Measurements from ENCODE around the gene LRRC14B.
A peak's percentile ranks its signal among the peaks of the same experiment; 100 is the strongest.
"Not testable (repeated sequence)": the region's sequence is repeated elsewhere in the genome, so short reads cannot be mapped to it uniquely, and the experiment has no call there.

Gene LRRC14B

DNA sequence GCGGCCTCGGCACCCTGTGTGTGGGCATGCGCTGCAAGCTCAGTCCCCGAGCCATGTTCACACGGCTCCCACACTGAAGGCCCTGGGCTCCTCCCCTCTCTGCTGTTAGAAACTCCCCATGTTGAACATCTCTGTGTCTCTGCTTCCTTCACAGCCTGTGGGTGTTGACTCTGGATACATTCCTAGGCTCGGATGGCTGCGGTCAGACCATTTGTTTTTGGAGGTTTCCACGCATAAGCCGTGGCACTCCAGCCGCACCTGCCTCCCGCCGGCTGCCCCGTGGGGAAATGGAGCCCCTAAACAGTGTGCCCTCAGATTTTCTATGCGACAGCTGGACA lies 31.2 kb upstream of the LRRC14B start:
- no peak for DNase-seq (ENCODE audit: low read depth)

DNA sequence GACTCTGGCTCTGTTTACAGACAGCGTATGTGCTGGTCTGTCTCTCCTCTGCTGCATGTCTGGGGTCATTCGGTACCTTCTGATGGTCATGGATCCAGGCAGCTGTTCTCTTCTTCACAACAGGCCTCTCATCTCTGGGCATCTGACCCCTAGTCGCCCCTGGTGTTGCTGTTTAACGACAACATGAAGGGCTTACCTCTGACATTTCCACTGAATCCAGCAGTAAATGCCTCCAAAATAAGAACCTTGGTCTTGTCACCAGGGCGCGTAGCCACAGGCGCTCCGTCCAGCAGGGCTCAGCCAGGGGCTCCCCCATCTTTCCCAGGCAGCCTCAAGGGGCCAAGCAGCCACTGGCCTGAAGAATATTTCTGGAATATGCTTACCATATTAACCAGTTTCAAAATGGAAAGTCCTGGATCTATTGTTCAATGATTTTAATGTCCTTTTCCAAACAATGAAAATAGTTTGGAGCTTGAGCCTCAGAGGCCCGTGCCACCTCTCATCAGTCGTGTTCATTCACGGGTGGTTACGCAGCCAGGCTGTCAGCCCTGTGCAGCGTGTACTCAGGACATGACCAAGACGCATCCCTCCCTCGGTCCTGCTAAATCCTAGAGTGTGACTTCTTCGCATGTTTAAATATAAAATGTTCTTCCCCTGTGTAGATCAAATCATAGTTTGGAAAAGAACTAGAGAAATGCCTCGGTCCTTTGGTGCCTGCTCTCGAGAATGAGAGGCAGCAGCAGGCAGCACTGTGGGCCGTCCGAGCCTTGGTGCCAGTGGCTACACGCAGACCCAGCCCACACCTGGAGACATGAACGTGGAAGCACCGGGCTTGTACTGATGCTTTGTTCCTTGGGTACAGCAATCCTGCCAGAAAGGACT lies 30.1 kb upstream of the LRRC14B start:
- DNase-seq (ENCODE audit: low read depth), result no peak

DNA sequence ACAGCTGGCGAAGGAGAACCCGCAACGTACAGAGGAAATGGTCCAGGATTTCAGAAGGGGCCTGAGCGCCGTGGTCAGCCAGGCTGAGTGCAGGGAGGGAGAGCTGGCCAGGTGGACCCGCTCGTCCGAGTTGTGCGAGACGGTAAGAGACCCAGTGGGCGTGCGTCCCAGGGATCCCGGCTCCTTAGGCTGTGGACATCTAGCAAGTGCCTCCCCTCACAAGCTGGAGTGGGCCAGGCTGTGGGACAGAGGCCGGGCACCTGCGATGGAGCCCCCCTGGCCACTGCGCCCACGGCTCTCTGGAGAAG lies 29.5 kb upstream of the LRRC14B start:
- no peak for DNase-seq (ENCODE audit: low read depth)

DNA sequence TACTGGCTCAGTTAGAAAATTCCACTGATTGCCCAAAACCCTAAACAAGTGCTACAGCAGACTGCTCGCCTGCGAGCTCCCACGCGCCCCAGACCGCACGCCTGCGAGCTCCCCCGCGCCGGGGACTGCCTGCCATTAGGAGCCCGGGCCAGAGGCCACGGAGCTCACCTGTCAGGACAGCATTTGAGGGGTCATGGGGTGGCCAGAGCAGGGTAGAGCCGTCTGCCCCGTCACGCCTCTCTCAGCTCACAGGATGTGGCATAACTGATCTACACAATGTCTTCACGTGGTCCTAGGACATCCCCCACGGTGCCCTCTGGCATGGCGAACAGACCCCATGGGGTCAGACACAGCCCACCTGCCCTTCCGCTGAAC lies 29.1 kb upstream of the LRRC14B start:
- no peak for DNase-seq (ENCODE audit: low read depth)

DNA sequence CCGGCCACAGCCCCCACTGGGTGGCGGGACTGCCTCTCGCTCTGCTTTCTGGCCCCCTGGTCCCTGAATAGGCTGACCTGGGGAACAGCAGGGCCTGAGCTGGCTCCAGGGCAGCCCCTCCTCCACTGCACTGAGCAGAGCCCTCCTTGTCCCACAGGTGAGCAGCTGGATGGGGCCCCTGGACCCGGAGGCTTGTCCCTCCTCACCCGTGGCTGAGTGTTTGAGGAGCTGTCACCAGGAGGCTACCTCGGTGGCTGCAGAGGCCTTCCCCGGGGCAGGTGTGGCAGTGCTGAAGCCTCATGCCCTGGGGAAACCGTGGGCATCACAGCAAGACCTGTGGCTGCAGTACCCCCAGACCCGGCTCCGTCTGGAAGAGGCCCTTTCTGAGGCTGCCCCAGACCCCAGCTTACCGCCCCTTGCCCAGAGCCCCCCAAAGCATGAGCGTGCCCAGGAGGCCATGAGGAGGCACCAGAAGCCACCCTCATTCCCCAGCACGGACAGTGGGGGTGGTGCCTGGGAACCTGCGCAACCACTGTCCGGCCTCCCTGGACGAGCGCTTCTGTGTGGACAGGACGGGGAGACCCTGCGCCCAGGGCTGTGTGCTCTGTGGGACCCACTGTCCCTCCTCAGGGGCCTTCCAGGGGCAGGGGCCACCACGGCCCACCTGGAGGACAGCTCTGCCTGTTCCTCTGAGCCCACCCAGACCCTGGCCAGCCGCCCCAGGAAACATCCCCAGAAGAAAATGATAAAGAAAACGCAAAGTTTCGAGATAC lies 28.5 kb upstream of the LRRC14B start:
- no peak for DNase-seq (ENCODE audit: low read depth)

DNA sequence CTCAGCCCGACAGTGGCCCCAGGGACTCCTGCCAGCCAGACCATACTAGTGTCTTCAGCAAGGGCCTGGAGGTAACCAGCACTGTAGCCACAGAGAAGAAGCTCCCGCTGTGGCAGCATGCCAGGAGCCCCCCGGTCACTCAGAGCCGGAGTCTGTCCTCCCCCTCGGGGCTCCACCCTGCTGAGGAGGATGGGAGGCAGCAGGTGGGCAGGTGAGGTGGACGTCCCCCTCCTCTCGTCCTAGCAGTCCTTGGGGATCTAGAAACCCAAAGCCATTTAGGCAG lies 28.0 kb upstream of the LRRC14B start:
- no peak for DNase-seq (ENCODE audit: low read depth)

DNA sequence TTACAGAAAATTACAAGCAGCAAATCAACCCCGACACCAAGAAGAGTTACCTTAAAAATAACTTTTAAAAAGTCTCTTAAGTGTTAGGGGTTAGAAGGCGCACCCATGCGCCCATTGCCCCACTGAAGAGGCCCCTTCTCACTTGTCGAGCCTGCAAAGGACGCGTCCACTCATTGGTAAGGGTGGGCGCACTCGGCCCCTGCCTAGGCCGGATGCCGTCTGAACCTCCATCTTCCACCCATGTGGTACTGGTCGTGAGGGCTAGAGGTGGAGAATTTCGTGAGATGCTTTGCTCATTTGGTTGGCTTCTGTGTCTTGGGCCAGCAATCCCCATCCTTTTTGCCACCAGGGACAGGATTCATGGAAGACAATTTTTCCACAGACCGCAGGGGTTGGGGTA lies 27.5 kb upstream of the LRRC14B start:
- DNase-seq (ENCODE audit: low read depth), result no peak

DNA sequence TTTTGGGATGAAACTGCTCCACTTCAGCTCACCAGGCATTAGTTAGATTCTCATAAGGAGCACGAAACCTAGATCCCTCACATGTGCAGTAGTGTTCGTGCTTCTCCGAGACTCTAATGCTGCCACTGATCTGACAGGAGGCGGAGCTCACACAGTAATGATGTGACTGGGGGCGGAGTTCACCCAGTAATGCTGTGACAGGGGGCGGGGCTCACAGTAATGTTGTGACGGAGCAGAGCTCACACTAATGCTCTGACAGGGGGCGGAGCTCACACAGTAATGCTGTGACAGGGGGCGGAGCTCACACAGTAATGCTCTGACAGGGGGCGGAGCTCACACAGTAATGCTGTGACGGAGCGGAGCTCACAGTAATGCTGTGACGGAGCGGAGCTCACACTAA lies 27.1 kb upstream of the LRRC14B start:
- DNase-seq (ENCODE audit: low read depth), result no peak

DNA sequence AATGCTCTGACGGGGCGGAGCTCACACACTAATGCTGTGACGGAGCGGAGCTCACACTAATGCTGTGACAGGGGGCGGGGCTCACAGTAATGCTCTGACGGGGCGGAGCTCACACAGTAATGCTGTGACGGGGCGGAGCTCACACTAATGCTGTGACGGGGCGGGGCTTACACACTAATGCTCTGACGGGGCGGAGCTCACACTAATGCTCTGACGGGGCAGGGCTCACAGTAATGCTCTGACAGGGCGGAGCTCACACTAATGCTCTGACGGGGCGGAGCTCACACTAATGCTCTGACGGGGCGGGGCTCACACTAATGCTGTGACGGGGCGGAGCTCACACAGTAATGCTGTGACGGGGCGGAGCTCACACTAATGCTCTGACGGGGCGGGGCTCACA lies 26.5 kb upstream of the LRRC14B start:
- not testable (repeated sequence) for DNase-seq (ENCODE audit: low read depth)

DNA sequence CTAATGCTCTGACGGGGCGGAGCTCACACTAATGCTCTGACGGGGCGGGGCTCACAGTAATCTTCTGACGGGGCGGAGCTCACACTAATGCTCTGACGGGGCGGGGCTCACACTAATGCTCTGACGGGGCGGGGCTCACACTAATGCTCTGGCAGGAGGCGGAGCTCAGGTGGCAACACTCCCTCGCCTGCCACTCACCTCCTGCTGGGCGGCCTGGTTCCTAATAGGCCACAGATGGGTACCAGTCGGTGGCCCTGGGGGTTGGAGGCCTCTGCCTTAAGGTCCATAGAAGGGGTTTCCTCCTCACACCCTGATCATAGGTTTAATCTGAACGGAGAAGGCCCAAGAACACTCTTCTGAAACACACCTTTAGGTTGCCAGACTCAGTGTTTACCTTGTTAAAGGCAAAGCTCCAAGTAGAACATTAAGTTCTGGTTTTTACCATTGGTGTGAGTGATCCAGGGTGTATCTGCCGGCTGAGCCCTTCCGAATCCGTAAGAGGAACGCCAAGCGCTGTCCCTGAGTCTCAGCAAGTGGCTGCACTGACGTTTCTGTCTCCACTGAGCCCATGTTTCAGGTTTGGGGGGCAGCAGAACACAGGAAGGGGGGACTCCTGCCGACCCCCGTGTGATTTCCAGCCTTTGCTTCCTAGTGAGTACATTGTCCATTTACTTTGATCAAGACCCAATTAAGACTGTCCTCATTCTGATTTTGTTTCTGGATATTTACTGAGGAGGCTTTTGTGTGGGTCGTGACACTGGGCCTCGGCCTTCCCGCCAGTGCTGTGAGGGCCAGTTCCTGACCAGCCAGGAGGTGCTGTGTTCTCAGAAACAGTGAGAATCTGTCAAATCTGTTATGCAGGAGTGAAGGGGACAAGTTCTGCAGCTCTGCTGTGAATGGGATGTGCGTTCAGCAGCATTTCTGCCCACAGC lies 24.6 kb upstream of the LRRC14B start:
- no peak for DNase-seq (ENCODE audit: low read depth)

DNA sequence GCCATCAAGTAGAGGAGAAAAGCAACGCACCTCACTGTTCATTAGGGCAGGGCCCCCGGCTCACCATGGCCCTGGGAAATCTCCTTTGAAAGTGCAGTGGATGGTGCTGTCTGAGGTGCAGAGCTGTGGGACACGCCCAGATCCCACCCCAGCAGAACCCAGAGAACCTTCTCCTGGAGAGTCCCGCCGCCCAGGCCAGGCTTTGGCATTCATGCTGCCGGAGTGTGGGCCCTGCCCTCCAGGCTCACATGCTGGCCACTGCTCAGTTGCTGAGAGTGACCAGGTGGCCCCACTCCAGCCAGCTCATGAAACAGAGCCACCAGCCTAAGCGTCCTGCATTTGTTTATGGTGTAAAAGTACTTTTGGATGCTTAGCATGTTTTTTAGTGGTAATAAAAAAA lies 23.8 kb upstream of the LRRC14B start:
- DNase-seq (ENCODE audit: low read depth), result no peak

DNA sequence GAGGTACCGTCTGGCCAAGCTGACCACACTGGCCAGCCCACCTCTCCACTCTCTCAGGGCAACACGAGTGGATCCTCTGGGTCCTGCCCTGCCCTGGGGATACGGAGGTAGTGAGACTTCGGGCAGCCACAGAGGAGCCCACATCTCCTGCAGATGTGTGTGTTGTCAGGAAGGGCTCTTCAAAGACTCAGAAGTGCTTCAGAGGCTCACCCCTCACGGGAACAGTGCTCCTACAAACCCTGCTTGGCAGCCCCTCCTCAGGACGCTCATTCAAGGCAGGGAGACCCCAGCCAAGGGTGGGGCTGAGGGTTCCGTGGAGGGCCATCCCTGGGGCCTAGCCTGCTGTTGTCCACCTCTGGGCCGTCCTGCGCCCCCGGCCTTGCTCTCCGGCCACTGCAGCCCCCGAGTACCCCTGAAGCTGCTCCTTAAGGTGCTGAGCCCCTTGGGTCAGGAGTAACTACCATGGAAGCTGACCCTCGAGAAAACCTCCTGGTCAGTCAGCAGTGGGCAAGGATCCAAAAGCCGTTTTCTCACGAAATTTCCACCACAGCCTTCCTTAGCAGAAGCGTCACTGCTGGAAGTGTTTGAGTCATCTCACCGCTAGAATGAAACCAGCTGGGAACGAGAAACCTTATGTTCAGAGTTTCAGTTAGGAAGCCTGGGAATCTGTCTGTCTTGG lies 23.2 kb upstream of the LRRC14B start:
- peak; percentile 84 for DNase-seq (ENCODE audit: low read depth)

DNA sequence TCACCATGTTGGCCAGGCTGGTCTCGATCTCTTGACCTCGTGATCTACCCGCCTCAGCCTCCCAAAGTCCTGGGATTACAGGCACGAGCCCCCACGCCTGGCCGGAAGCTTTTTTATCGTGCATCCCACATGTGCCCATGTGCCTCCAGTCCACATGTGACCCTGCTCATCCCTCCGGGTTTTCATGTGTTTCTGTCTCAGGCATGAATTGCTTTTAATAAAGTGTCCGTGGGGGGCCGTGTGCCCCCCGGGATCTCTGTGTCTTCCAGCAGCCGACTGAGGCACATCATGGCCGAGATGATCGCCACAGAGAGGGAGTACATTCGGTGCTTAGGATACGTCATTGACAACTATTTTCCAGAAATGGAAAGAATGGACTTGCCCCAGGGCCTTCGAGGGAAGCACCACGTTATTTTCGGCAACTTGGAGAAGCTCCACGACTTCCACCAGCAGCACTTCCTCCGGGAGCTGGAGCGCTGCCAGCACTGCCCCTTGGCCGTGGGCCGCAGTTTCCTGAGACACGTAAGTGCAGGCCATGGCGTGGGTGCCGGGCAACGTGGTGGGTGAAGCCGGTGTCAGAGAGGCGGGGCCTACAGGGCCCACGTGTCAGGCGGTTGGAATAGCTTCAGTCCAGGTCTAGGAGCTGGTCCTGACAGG lies 22.1 kb upstream of the LRRC14B start:
- DNase-seq (ENCODE audit: low read depth), result no peak

DNA sequence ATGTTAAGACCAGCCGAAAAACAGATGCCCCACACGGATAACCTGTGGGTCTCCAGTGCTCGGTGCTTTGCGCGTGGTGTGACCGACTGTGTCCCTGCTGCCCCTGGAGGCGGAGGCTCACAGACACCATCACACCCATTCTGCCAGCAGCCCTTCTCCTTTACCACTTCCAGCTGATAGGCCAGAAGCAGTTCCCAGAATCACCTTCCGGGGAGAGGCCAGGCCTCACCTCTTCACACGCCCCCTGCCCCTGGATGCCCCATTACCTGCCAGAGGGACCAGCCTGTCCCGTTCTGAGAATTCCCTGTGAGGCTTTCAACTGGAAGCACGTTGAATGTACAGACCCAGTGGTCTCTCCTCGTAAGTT lies 21.6 kb upstream of the LRRC14B start:
- no peak for DNase-seq (ENCODE audit: low read depth)

DNA sequence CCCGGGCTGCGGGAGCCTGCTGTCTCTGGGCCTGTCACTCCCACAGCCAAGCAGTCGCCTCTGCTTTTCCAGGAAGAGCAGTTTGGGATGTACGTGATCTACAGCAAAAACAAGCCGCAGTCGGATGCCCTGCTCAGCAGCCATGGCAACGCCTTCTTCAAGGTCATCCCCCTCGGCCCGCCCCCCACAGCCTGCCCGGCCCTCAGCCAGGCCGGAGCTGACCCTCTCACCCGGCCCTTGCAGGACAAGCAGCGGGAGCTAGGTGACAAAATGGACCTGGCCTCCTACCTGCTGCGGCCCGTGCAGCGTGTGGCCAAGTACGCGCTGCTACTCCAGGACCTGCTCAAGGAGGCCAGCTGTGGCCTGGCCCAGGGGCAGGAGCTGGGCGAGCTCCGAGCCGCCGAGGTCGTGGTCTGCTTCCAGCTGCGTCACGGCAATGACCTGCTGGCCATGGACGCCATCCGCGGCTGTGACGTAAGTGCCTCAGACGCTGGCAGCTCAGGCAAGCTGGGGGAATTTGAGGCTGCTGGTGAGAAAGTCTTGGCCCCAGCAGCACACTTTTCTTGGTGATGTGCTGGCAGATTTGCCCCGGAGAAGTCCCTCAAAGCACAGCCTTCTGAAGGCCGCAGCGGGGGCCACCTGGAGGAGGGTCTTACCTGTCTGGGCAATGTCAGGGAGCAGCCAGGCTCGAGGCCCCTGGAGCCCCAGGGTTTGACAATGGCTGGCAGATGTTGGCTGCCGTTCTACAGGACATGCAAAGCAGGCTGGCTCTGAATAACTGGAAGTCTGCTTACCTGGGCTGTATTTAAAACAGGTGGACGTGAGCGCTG lies 20.1 kb upstream of the LRRC14B start:
- no peak for DNase-seq (ENCODE audit: low read depth)

DNA sequence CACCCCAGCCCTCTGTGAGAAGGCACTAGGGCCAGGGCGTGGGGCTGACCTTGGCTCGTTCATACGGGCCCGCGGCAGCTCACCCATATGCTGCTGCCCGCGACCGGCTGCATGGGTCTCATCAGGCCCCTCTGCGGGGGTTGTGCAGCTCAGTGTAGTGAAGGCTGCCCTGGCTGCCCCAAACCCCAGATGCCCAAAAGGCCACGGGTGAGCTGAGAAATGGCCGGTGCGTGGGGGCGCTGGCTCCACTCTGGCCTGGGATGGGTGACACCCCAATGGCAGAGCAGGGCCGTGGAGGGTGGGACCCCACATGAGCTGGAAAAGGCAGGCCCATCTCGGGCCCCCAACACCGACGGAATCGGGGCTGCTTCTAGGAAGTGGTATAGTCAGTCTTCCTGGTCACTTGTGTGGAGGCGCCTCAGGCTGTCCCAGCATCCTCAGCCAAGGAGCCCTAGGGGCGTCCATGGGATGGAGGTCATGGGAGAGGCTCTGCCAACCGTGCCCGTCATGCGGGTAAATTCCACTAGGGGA lies 19.4 kb upstream of the LRRC14B start:
- no peak for DNase-seq (ENCODE audit: low read depth)

DNA sequence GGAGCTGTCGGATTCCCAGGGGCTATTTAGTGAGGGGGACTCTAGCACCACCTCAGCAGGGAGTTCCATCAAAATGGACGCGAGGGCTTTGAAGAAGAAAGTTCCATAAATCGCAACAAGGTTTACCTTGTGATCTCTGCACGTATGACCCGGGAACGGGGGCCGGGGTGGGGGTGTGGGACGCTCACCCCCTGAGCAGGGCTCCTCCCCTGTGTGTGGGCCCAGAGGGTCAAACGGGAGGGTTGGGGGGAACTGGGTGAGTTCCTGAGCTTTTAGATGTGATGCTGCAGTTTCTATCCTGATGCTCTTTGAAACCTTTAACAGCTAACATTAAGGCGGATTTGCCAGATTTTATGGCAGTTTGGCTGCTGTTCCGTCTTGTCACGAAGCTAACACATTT lies 18.9 kb upstream of the LRRC14B start:
- DNase-seq (ENCODE audit: low read depth), result no peak

DNA sequence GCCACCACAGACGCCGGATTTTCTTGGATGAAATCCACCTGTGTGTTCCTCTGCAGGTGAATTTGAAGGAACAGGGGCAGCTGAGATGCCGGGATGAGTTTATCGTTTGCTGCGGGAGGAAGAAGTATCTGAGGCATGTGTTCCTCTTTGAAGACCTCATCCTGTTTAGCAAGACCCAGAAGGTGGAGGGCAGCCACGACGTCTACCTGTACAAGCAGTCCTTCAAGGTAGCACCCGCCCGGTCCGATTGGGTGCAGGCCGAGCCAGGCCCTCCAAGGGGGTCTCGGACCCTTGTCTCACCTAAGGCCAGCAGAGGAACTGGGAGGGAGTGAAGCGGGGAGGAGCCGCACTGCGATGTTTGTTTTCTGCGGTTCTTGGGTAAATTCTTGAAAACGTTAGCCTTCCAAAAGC lies 18.4 kb upstream of the LRRC14B start:
- no peak for DNase-seq (ENCODE audit: low read depth)

DNA sequence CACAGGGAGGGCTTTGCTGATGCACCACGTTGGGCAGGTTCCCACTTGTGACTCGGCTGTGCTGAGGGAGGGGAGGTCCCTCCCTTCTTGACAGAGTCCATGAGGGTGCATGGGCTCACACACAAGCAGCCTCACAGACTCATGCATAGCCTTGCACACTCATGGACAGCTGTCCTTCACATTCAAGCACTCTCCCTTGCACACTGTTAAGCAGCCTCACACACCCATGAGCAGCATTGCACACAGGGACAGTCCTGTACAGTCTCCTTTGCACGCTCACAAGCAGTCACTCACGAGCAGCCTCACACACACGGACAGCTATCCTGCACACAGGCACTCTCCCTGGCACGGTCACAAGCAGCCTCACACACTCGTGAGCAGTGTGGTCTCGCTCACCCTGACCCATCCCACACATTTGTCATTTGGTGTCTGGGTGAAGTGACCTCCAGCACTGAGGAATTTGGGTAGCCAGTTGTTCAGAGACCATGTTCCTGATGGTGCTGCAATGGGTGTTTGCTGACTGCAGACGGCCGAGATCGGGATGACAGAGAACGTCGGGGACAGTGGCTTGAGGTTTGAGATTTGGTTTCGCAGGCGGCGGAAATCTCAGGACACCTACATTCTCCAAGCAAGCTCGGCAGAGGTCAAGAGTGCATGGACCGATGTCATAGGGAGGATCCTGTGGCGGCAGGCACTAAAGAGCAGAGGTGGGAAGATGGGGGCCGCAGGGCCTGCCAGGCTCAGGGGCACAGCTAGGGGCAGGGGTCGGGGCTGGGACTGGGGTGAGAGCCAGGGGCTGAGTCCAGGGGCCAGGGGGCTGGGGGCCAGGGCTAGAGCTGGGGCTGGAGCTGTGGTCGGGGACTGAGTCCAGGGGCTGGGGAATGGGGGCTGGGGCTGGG lies 17.7 kb upstream of the LRRC14B start:
- DNase-seq (ENCODE audit: low read depth), result no peak

DNA sequence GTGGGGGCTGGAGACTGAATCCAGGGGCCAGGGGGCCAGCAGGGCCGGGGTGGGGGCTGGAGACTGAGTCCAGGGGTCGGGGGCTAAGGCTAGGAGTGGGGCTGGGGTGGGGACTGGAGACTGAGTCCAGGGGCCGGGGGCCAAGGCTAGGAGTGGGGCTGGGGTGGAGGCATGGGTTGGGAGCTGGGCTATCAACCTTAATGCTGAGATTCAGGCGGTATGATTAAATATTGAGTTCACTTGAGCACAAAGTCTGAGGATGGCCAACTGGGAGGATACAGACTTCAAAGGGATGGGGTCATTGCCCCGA lies 17.0 kb upstream of the LRRC14B start:
- no peak for DNase-seq (ENCODE audit: low read depth)
